ENCODE data around the gene POLD4. TPM values are rescaled to one million over a fixed set of nuclear protein-coding genes. Genes with fewer than 3 reads are reported as not detected.

The POLD4 gene
- total and polyA plus RNA-seq, 2 of the 13 experiments (the other 11 are each of a cell fraction or from before 2014, with no cell fraction given) = 10.5 to 27.4 TPM

- peak; percentile 50 for ATAC-seq
- BruUV-seq (replicated peaks) = no TSS peak
- Histone ChIP-seq H3K9me3 (ENCODE audit: low read length) (no peaks in the 10 kb centered on the region), H3K4me2 (ENCODE audit: low read depth, low read length) (peak overlapping the region; percentile 82), H3K36me3 (replicated peaks in 1 of 2; ENCODE audit: control insufficient read depth in 1 of 2, insufficient read depth in 2 of 2, low read length in 2 of 2) (peaks cover 9 to 24% of the 10 kb centered on the region in 2 experiments; a peak in 4 of 5 replicates), H3K9ac (ENCODE audit: insufficient read depth, low read depth, low read length) (peak overlapping the region; percentile 87), H3K27ac (ENCODE audit: extremely low read length, insufficient read depth, low read length) (peak overlapping the region; percentile 61), H2AFZ (ENCODE audit: low read length) (no peak overlapping the region), H3K4me3 (replicated peaks in 1 of 3; ENCODE audit: insufficient read depth in 1 of 3, low read depth in 2 of 3, low read length in 3 of 3) (peak overlapping the region; percentile 89 to 98 (median 90)), H3K27me3 (ENCODE audit: control insufficient read depth in 1 of 2, insufficient read depth in 2 of 2, low read length in 2 of 2) (no peaks in the 10 kb centered on the region), H3K4me1 (ENCODE audit: insufficient read depth, low read length) (peaks cover 20% of the 10 kb centered on the region), H3K79me2 (ENCODE audit: insufficient read depth, low read length) (peaks cover 5% of the 10 kb centered on the region), H4K20me1 (ENCODE audit: insufficient read depth, low read length) (no peaks in the 10 kb centered on the region)
- intact Hi-C loops (cut with micrococcal nuclease; ENCODE audit: unreplicated experiment) = loop anchor here (5.0 kb wide), 1 partner anchor 42 kb away; no protein-coding TSS in a partner anchor
- ChIA-PET POLR2A (interaction anchor here (1.0 to 3.8 kb wide), 10 partner anchors 8 to 98 kb away, joined by 3 to 66 read pairs (median 6); partner anchors contain the start of genes ANKRD13D, CLCF1, POLD4 and PPP1CA), CTCF (ENCODE audit: low intra/inter-chr PET ratio, low total read pairs) (no interaction called here)
- in situ Hi-C loops (cut with HindIII; ENCODE audit: extremely low pct_ligation_motif_present, low pct_unique_long_range_greater_than_20kb) = no loop called here
- no peak for FAIRE-seq
- no peak for DNase-seq (ENCODE audit: low spot score)
- no CpG with 5 or more reads among the region's 43 CpGs for WGBS (ENCODE audit: low lambda C conversion rate)
- no peak for TF ChIP-seq MXD3 (CRISPR knock-in tag; IDR thresholded peaks at IDR 0.05)
- no peak for TF ChIP-seq THAP8 (CRISPR knock-in tag; IDR thresholded peaks at IDR 0.05; ENCODE audit: borderline replicate concordance)
- no peak for TF ChIP-seq BATF2 (CRISPR knock-in tag; IDR thresholded peaks at IDR 0.05)
- TF ChIP-seq MAX (IDR thresholded peaks at IDR 0.05) = peak; percentile 2; the same call in 1 of the 2 replicates
- no peak for TF ChIP-seq FOXM1 (CRISPR knock-in tag; IDR thresholded peaks at IDR 0.05)
- 0 out of 2 replicates have a peak, but pooled peaks have one; percentile 20 for TF ChIP-seq ZNF232 (CRISPR knock-in tag; IDR thresholded peaks at IDR 0.05; ENCODE audit: borderline replicate concordance)
- no peak for TF ChIP-seq NR2F2 (IDR thresholded peaks at IDR 0.05; ENCODE audit: borderline replicate concordance, low read depth)
- TF ChIP-seq HINFP (CRISPR knock-in tag; IDR thresholded peaks at IDR 0.05; ENCODE audit: low read depth) = no peak
- TF ChIP-seq ETS1 (CRISPR knock-in tag; IDR thresholded peaks at IDR 0.05) = peak; percentile 39; the same call in 1 of the 2 replicates
- TF ChIP-seq HDAC1 (CRISPR knock-in tag; IDR thresholded peaks at IDR 0.05) = no peak; the same call in 1 of the 2 replicates
- TF ChIP-seq ZNF614 (CRISPR knock-in tag; IDR thresholded peaks at IDR 0.05; ENCODE audit: borderline replicate concordance) = no peak
- TF ChIP-seq ZNF790 (CRISPR knock-in tag; IDR thresholded peaks at IDR 0.05; ENCODE audit: borderline replicate concordance) = 0 out of 2 replicates have a peak, but pooled peaks have one; percentile 5
- no peak for TF ChIP-seq MBD4 (IDR thresholded peaks at IDR 0.05; ENCODE audit: borderline replicate concordance, low read length)
- no peak for TF ChIP-seq KLF11 (CRISPR knock-in tag; IDR thresholded peaks at IDR 0.05)
- no peak for TF ChIP-seq TMF1 (CRISPR knock-in tag; IDR thresholded peaks at IDR 0.05; ENCODE audit: low read depth)
- no peak for TF ChIP-seq MTERF4 (CRISPR knock-in tag; IDR thresholded peaks at IDR 0.05)
- no peak for TF ChIP-seq ZNF878 (CRISPR knock-in tag; IDR thresholded peaks at IDR 0.05)
- TF ChIP-seq FOXJ3 (CRISPR knock-in tag; IDR thresholded peaks at IDR 0.05; ENCODE audit: borderline replicate concordance) = no peak
- no peak for TF ChIP-seq TEAD2 (CRISPR knock-in tag; IDR thresholded peaks at IDR 0.05)
- TF ChIP-seq GATAD2A (CRISPR knock-in tag; IDR thresholded peaks at IDR 0.05) = 0 out of 2 replicates have a peak, but pooled peaks have one; percentile 4
Measured at GRCh38 chr11:67303835-67304411, 49.4 kb downstream of the POLD4 start.
